HG03575 (cell line): ENCODE data around the gene SLC9C2.
"Not testable (repeated sequence)": the region's sequence is repeated elsewhere in the genome, so short reads cannot be mapped to it uniquely, and the experiment has no call there.

Source experiments
- ATAC-seq: cut with Tn5 transposase; IDR thresholded peaks from one replicate; pipeline ENCODE4 v1.9.1; 2021; ENCODE audit not compliant: unreplicated experiment, insufficient number of reproducible peaks, low FRiP score; ENCODE audit errors: extremely low read depth

SLC9C2 gene

DNA sequence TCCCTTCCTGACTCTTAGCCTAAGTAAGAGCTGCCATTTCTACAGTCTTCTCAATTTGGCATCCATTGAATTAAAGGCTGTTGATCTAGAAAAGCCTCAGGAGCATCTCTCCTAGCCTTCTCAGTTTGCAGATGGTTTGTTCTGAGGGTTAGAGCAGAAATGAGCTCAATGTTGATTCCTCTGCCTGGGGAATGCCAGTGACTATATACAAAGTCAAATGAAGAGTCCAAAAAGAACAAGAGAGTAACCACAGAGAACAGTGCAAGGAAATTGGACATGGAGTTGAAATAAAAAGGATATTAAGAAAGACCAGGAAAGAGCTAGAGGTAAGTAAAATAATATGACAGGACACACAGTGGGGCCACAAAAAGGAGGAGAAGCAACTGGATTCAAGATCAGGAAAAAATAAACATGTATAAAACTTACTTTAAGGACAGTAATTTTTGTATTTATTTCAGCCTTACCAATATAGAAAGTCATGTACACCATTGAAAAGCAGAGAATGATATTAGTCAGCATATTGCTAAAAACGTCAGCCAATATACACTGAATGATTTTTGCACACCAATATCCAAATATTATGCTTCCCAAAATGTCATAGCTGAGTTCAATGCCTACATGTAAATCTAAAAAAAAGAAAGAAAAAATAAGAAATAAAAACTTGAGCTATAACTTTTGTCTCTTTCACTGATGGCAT is 21.3 kb downstream of the SLC9C2 start:
- no peak for ATAC-seq

DNA sequence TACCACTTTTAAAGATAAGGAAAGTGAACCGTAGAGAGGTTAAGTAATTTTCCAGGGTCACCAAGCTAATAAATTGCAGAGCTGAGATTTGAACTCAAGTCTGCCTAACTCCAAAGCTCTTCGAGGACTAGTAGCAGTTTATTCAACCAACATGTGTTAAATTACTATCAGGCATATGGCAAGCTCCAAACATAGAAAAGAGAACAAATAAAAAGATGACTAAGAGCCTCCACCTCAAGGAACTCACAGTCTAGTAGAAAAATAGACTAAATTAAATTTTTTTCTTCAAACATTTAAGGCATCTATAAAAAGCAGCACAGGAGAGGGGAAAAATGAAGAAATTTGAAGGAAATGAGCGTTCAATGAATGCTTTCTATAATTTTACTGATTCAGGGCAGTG is 22.2 kb downstream of the SLC9C2 start:
- no peak for ATAC-seq

DNA sequence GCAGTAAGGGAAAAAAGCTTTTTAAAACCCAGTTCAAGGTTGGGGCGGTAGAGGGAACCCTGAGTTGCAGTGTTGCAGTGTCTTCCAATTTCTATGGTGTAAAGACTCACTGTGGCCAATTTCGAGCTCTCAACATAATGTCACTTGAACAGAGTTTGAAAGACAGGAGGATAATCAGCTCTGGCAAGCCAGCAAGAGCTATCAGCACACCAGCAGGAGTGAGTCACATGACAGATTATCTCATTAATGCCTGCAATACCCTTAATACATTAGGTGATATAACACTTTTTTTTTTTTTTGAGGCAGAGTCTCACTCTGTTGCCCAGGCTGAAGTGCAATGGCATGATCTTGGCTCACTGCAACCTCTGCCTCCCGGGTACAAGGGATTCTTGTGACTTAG is 22.8 kb downstream of the SLC9C2 start:
- no peak for ATAC-seq

DNA sequence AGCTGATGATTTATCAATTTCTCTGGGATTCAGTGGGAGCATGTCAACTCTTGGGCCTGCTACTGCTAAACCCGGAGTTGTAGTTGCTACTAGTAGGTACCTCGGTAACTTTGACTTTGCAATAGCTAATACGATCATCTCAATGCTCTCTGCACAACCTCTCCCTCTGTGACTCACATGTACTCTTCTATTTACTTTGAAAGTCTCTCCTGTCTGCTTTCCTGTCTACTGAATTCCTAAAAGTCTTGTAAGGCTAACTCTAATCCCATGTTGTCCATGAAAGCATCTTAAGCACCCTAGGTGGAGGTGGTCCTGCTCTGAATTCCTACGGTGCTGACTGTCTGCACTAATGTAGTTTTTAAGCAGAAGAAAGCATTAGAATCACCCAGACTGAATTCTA is 29.3 kb downstream of the SLC9C2 start:
- ATAC-seq: no peak

DNA sequence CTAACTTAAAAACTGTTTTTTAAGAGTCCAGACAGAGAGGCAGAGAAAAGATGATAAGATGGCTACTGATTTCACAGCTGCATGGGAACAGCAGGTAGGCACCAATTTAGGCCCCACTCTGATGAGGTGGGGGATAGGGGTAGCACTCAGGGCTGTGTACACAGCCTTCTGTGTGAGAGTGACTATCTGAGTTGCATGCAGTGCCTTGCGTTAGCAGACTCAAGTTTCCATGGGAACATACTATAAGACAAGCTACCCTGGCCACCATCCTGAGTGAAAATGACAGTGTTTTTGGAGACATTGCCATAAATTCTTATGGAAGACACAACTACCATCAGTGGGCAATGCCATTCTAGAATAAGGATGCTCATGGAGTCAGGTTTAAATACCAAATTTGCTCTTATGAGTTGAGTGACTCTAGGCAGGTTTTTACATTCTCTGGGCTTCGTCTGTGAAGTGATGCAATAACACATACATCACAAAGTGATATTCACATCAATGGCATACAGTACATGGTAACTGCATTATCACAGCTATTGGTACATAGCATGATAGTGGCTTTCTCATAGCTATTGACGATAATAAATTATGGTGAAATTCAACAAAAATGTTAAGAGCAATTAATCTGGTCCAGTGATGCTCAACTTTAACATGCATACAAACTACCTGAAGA is 30.5 kb downstream of the SLC9C2 start:
- no peak for ATAC-seq

DNA sequence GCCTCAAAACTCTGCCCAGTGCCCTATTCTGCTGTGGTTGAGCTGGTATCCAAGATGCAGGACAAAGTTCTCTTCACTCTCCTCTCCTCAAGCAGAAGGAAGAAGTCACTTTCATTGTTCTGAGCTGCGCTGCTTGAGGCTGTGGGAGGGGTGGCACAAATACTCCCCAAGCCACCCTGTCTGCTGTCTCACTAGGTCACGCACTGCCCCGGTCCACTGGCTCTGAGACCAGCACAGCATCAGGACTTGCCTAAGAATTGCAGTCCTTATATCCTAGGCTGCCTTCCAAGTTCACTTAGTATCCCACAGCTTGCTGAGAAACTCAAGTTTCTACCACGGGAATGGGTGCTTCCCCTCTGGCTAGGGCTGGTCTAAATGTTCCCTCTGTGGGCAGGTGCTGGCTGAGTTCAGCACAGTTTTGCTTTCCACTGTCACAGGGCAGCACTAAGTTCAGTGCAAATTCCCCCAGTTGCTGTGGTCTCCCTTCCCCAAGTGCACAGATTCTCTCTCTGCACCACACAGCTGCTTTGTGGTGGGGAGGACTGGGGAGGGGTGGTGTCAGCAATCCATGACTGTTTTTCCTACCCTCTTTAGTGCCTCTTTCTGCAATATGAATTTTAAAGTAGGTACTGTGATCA is 32.4 kb downstream of the SLC9C2 start:
- no peak for ATAC-seq

DNA sequence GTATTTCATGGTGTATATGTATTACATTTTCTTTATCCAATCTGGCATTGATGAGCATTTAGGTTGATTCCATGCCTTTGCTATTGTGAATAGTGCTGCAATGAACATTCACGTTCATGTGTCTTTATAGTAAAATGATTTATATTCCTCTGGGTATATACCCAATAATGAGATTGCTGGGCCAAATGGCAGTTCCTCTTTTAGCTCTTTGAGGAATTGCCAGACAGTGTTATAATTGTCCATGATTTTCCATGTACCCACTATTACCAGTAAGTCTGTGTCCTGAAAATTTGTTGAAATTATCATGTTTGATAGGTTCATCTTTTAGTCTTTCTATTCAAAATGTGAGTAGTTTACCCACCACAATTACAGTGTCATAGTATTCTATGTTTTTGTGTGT is 34.4 kb downstream of the SLC9C2 start:
- ATAC-seq: no peak

DNA sequence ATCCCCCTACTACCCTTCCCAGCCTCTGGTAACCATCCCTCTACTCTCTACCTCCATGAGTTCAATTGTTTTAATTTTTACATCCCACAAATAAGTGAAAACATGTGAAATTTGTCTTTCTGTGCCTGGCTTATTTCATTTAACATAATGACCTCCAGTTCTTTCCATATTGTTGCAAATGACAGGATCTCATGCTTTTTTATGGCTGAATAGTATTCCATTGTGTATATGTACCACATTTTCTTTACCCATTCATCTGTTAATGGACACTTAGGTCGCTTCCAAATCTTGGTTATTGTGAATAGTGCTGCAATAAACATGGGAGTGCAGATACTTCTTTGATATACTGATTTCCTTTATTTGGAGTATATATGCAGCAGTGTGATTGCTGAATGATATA is 39.0 kb downstream of the SLC9C2 start:
- ATAC-seq: not testable (repeated sequence)

DNA sequence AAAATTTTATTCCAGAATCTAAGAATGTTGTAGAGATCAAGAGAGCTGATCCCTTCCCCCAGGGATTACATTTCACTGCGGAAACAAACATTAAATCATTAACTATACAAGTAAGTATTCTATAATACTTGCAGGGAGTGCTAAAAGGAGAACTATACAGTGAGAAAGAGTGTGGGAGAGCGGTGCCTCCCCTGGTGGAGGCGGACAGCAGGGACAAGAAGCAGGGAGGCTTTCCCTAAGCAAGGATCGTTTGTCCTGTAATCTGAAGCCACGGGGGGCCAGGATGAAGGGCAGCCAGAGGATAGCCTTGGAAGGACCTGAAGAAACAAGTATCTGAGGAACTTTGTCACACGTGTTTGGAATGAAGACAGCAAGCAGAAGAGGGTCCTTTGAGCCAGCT is 40.1 kb downstream of the SLC9C2 start:
- ATAC-seq: no peak

DNA sequence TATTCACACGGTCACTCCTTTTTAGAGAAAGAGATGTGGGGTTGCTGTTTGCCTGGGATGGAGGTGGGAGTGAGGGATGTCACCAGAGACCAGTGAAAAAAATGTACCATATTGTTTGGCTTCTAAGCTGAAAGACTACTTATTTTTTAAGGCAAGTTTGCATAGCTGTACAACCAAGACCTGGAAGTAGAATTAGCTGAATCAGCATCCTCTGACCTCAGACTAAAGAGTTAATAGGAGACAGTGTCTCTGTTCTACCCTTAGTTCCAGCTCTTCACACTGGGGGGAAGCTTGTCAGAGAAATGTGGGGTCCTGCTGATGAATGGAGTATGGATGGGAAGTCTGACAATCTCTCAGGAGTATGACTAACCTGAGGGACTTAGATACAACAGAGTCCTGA is 41.6 kb downstream of the SLC9C2 start:
- no peak for ATAC-seq

DNA sequence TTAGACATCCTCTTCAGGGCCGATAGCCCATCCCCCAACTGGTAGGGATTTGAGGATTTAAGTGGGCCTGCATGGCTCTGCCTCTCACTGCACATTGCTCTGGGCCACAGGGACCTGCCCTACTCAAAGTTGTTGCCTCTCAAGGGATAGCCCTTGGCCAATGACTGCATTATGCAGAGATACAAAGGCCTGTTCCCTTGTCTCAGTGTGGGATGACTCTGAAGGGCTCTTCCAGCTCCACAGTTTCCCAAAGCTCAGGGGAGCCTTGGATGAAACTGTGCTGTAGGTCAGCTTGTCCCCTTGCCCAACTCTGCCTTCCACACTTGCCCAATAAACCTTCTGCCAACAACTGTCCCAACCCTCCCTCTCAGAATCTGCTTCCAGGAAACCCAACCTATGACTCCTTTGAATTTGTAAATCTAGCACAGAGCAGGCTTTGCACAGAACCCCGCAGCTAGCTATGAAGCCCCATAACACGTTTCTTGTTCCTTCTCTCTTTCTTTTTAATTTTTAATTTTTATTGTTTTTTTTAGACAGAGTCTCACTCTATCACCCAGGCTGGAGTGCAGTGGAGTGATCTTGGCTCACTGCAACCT is 42.5 kb downstream of the SLC9C2 start:
- ATAC-seq: no peak

DNA sequence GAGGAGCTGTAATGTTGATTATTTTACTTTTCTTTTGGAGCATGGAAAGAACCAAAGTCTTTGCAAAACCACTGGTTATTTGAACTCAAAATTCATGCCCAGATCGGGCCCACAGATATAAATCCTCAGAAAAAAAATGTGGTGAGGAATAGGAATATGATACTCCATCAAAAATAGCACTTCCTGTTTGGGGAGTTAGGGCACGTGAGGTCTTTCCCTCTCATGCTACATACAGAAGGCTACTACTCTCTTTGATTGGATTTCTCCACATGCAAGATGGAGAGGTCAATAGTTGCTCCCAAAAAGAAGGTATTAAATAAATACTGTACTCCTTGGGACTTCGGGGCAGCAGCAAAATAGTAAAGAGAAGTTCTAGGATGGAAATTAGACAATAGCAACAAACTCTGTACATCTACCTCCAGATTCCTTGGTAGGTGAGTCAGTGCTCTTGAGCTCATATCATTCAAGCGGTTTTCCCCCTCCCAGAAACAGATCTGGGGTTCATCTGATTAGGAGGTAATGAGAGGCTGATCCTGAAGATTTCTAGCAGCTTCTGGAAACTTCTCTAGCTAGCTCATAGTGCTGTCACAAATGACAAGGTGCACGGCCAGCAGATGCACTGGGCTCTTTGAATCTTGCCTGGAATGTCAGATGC is 47.1 kb downstream of the SLC9C2 start:
- ATAC-seq: no peak

DNA sequence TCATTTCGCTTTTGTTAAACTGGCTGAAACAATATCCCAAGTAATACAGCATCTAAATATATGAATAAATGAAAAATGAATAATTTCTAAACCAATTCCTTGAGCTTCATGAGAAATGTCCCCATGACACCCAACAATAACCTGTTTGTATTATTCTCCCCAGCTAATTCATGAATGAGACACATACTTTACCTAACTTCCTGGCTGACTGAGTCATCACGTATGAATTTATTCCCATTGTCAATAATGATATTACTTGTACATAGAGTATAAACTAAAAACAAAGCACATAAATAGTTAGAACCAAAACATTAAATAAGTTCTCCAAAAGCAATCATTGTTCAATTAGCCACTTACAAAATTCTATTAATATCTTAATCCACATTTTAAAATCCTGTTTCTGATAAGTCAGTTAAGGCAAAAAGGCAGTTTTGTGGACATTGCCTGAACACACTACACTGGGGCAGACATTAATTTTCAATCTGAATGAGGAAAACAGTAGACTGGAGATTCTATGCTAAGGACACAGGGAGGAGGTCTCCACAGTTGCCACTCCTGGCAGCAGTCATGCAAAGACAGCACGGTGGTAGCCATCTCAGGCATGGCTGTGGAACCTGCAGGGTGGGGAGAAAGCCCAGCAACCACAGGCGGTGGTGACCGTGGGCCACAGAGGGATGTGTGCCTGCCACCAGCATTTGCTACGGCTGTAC is 48.2 kb downstream of the SLC9C2 start:
- no peak for ATAC-seq

DNA sequence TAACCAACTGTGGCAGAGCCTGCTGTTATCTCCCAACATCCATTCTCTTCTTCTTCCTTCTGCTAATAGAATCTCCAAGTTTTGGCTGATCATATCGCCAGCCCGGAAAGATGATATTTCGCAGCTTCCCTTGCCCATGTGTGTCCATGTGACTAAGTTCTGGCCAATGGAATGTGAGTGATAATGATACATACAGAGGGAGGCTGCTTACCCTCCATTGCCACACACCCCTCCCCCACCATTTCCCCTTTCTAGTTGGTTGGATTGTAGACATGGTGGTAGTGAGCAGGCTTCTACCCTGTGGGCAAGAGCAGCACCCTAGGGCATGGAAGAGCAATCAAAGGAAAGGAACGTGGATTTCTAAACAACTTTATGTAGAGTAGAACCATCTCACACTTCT is 48.8 kb downstream of the SLC9C2 start:
- ATAC-seq: no peak

DNA sequence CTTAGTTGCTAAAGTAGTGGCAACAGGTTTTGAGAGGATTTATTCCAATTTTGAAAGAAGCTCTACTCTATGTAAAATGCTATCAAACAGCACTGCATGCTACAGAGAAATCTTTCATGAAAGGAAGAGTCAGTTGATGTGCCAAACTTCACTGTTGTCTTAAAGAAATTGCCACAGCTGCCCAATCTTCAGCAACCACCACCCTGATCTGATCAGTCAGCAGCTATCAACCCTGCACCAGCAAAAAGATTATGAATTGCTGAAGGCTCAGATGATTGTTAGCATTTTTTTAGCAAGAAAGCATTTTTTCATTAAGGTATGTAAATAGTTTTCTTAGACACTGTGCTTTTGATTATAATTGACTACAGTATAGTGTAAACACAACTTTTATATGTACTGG is 49.6 kb downstream of the SLC9C2 start:
- no peak for ATAC-seq

DNA sequence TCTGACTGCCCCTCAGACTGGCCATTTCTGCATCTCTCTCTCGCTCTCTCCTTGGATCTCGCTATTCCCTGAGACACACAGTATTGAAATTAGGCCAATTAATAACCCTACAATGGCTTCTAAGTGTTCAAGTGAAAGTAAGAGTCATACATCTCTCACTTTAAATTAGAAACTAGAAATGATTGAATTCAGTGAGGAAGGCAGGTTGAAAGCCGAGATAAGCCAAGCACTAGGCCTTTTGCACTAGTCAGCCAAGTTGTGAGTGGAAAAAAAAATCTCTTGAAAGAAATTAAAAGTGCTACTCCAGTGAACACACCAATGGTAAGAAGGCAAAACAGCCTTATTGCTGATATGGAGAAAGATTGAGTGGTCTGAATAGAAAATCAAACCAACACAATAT is 51.2 kb downstream of the SLC9C2 start:
- no peak for ATAC-seq

DNA sequence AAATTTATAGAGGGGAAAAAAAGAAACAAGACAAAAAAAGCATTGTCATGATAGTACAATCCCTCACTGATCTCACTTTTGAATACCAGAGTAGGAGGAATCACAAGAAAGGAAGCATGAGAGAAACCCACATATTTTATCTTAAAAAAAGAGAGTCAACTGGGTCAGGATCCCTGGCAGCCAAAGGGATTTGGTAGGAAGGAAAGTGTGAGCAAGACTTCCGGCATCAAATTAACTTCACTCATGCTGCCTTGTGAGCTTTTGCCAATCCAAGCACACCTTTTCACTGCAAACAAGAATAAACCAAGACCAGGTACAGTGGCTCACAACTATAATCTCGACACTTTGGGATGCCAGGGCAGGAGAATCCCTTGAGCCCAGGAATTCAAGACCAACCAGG is 53.1 kb downstream of the SLC9C2 start:
- ATAC-seq: no peak

DNA sequence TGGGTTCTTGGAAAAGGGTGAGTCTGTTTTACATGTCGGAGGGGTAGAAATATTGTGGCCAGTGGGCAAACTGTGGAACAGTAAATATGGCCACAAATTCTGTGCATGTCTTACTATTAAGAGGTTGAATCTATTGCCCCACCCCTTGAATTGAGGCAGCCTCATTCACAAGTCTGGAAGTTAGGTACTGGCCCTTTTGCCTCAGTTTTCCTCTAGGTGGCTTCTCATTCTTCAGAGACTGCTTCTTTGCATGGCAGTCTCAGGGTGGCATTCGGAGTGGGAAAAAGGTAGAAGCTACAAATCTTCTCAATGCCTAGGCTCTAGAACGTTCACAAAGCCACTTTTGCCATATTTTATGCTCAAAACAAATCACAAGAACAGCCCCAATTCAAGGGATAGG is 57.2 kb downstream of the SLC9C2 start:
- no peak for ATAC-seq

DNA sequence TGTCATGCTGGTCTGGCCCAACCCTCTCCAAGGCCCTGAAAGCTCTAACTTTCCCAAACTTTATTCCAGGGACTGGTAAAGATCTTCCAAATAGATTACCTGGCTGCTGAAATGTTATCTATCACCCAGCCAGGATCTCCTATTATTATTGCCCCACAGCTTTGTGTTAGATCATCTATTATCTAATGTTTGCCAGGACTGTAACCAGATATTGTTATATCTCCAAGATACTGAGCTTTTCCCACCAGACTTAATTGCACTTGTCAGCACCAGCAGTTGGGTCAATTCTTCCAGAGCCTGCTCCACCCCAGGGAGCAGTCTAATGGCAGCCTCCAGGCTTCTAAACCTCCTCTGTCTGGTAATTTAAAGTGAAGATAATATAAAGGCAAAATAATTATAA is 66.6 kb downstream of the SLC9C2 start:
- no peak for ATAC-seq
